Activated CD8-positive, alpha-beta memory T cell treated with anti-CD3 and anti-CD28 coated beads, Interleukin-2, amount 50 U/mL, for 1 hour (primary cell): ENCODE data around the gene TCERG1L.
"Not testable (repeated sequence)": the region's sequence is repeated elsewhere in the genome, so short reads cannot be mapped to it uniquely, and the experiment has no call there.

Experiments used
- DNase-seq: peaks from one replicate; pipeline ENCODE4 v3.0.0-alpha.2; 2020; ENCODE audit errors: extremely low read depth

The TCERG1L gene

DNA sequence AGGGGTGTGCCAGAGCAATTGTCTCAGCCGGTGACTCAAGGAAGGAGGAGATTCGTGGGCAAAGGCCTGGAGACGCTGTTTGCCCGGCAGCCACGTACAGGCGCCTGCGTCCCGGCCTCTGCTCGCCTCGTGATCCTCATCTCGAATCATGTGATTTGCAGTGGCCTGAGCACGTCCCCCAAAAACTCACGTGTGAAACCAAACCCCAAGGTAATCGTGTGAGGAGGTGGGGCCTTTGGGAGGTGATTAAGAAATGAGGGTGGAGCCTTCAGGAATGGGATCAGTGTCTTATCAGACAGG, 226.8 kb downstream of the TCERG1L start:
- DNase-seq = no peak

DNA sequence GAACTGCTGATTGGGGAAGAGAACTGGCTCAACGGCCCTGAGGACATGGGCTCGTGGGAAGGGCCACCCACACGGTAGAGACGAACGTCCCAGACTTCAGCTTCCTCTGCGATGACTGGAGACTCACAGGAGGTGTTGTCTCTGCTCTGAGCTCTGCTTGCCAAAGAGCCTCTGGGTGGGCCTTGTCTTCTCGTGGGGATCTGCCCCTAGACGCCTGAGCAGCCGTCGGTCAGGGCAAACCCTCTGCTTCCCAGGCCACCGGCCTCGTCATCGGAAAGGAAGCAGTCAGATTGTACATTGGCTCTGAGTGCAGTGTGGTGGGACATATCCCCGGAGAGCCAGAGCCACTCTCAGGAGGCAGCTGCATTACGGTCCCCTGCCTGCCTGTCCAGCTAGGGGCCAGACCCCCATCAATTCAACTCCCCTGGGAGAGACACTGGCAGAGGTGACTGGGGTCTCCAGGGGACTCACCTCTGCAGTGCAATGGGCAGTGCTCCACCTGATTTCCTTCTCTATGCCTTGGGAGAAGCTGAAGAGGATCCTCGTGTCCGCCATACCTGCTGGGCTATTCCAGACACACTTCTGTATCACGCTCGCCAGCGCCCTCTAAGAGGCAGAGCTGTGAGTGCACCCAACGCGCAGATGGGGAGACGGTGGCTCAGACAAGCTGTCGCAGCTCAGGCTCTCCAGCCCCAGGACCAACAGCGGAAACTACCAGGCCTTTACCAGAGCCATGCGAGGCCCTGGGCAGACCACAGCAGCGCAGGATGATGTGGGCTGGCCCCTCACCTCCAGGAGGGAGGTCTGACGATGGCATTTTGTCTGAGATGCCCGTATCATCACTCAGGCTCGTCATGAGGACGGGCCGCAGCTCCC, 227.4 kb downstream of the TCERG1L start:
- DNase-seq = no peak

DNA sequence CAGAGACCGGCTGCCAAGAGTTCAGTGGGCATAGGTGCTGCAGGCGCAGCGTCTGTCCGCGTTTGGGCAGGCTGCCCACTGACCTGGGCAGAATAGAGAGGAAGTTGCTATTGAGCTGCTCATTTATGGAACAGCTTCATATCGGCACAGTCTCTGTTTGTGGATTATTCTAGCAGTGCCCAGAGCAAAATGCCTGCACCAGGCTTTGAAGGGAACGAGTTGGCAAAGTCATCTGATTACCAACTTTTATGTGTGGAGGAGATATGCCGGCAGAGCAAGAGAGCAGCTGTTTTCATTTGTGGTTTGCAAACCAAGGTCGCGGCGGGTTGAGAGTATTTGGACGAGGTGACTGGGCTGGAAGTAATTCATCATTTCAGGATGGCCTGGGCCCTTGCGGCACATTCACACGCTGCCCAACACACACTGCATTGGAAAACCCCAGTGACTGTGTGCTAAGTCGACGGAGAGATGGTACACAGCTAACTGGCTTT, 228.5 kb downstream of the TCERG1L start:
- no peak for DNase-seq

DNA sequence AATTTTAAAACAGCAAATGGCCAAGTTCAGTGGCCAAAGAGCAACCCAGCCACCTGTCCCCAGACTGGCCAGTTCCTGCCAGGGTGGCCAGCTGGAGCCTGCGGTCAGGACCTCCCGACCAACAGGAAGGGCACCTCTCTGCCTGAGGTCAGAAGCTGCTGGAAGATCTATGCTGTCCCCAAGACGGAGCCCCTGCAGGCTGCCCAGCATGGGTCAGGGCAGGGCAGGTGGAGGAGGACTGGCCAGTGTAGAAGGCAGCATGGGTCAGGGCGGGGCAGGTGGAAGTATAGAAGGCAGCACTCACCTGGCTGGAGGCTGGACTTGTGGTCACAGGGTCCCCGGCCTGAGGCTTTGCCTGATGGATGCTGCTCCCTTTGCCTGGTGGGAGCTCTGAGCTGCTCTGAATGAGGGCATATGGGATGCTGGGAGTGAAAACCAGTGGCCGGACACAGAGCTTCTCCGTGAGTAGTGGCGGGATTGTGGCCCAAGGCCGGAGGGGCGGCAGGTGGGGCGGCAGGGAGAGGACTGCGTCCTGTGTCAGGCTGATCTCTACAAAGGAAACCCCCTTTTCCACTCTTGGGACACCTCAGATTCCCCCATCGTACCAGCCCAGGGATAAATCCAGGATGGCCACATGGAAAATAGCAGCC, 229.2 kb downstream of the TCERG1L start:
- DNase-seq = no peak

DNA sequence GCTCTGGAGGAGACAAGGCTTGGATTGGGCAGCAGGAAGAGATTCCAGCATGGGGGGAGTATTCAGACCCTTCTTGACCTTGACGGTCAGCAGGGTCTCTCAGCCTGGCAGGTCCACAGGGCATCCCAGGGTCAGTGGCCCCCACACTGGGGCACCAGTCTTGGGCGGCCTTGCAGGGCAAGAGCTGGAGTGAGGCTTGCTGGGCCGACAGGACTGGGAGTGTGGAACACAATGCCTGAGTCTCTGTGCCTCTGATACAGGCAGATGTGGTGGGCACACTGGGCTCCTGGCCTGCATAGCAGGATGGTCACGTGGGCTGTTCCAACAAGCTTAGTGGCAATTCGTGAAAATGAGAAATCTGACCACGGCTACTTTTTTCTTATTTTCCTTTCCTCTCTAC, 229.7 kb downstream of the TCERG1L start:
- no peak for DNase-seq

DNA sequence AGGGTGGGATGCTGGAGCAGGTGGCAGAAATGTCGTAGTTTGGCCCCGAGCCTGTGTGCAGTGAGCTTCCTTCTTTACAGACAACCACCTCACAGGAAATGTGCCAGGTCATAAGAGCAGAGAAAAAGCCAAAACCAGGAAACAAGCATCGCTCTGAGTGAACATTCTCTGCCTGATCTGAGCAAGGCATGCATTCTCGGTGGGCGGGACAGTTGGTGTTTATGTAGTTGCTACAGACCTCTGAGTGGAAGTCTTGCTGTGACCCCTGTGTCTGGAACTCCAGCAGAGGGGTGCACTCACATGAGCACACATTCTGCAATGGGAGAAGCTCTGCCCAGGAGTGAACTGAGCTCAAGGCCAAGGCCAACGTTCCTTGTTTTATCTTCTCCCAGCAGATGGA, 230.1 kb downstream of the TCERG1L start:
- DNase-seq = no peak

DNA sequence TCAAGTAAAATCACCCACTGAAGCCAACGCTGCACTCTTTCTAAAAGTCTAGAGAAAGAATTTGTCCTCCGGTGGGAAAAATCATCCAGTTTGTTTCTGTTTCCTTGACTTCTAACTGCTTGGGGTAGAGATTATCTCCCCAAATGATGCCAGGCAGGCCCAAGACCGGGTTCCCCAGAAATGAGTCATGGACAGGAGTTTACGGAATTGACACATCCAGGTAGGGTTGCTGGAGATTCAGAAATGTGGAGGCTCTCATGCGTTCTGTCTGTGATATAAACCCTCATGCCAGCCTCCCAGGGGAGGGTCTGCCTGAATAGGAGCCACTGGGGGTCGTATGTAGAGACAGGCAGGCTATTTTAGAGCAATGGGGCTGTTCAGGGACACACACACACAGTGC, 230.9 kb downstream of the TCERG1L start:
- no peak for DNase-seq

DNA sequence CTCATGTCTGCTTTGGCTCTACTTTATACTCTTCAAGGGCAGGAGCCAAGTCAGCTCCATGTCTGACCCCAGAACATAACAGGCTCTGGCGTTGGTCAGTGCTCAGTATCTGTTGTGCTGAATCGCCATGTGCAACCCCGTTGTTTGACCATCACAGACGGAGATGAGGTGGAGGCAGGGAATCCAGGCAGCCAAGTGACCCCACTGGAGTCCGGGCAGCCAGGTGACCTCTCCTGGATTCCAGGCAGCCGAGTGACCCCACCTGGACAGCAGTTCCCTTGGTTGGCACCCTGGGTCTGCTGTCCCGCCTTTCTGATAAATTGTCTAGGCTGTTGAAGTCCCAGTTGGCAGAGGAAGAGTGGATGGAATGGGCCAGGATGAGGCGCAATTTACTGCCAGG, 232.2 kb downstream of the TCERG1L start:
- DNase-seq = no peak

DNA sequence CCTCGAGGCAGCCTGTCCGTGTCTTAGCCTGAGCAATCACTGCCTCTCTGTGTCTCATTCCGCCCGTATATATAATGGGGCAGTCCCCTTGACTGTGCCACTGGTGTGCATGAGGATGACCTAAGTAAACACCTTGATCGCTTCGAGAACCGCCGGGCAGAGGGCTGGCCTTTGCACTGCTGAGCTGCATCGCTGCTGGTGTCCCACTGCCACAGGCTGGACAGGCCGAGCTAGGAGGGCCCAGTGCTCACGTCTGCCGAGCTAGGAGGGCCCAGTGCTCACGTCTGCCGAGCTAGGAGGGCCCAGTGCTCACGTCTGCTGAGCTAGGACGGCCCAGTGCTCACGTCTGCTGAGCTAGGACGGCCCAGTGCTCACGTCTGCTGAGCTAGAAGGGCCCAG, 232.6 kb downstream of the TCERG1L start:
- not testable (repeated sequence) for DNase-seq

DNA sequence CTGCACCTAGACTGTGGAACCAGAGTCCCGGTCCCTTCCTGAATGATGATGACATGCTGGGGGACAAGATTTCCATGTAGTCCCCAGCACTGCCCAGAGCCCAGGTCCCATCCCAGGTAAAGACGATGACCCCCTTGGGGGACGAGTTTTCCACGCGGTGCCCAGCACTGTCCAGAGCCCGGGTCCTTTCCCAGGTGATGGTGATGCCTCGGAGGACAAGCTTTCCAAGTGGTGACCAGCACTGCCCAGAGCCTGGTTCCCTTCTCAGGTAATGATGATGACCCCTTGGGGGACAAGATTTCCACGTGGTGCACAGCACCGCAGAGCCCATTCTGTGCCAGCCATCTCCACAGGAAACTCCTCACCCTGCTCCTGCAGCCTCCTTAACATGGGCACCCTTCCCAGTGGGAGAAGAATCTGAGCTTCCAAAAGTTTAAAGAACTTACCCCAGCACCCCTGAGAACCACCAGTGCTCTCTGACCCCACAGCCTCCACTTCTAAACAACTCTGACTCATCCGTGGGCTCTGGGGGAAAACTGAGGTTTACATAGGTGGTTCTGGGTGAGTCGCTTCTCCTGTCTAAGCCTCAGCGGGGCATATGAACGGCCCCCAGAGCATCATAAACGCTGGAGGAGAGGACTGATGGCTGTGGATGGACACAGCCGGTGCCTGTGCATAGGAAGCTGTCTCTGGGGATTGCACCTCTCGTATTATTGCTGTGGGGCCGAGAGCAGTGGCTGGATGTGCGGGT, 233.2 kb downstream of the TCERG1L start:
- DNase-seq = no peak

DNA sequence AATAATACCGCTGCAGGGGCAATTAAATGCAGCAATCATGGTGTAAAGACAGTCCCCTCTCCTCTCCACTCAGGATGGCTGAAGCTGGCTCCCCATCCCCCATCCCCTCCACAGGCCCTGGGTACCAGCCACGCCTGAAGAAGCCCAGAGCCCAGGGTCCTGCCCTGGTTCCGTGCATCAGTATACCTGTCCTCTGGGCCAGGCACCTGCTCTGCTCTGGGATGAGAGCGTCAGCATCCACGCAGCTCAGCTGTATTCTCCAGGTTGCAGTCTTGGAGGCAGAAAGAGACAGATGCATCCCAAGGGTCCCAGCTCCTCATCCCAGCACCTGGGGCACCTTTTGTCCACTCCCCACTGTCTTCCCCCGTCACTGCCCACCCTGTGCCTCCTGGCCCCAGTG, 233.8 kb downstream of the TCERG1L start:
- no peak for DNase-seq

DNA sequence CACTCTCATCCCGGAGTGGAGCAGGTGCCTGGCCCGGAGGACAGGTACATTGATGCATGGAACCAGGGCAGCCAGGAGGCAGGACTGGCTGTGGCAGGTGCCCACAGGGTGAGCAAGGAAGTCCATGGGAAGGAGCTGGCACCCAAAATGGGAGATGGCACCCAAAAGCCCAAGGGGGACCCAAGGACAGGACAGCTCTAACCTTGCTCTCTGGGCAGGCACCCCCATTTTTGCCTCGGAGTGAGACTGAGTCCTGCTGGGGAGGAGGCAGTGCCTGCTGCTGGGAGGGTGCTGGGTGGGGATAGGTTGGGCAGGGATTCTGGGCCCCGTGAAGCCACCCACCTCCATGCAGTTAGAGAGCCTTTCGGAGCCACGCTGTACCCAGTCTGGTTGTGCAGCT, 234.5 kb downstream of the TCERG1L start:
- DNase-seq = no peak

DNA sequence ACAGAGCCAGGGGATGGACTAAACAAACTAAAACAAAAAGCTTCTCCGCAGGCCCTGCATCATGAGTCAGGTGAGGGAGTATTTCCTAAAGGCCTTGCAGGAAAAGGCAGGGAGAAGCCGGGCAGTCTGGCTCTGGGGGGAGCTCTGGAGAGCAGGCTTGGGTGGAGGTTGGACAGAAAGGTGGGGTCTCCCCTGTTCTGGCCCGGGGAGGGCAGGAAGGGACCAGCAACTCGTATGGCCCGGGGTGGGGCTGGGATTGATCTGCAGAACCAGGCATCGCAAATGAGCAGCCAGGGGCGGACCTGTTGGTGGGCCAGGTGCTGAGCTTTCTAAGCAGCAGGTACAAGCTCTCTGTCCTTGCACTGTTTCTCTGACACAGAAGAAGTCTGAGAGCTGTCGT, 235.2 kb downstream of the TCERG1L start:
- DNase-seq = no peak

DNA sequence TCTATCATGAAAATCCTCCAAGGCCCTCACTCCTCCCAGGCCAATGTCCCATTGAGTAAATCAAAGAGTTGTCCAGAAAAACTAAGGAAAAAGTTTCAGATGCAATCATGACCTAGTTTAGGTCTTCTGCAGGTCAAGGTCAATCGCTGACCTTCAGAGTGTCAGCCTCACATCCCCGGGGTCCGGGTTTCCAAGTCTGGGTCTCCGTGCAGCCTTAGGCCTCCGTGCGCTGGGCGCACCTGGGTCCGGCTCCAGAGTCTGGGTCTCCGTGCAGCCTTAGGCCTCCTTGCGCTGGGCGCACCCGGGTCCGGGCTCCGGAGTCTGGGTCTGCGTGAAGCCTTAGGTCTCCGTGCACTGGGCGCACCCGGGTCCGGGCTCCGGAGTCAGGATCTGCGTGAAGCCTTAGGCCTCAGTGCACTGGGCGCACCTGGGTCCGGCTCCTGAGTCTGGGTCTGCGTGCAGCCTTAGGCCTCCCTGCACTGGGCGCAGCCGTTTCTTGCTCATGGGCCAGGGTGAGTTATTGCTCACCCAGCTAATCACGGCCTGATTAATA, 236.2 kb downstream of the TCERG1L start:
- no peak for DNase-seq

DNA sequence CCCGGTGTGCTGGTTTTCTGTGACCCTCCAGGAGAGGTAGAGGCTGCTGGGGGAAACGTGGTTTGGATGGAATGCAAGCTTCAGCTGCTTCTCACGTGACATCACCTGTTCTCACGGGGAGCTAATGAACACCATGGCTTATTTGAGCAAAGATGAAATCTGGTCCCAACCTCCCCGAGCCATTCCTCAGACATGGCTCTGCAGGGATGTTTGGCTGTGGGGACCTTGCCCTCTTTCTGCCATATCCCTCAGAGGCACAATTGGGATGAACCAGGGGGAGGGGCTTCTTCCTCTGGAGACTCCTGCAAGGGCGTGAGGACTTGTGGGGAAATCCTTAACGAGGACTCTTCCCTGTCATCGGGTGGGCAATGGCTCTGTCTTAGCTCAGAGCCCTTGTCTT, 236.8 kb downstream of the TCERG1L start:
- no peak for DNase-seq

DNA sequence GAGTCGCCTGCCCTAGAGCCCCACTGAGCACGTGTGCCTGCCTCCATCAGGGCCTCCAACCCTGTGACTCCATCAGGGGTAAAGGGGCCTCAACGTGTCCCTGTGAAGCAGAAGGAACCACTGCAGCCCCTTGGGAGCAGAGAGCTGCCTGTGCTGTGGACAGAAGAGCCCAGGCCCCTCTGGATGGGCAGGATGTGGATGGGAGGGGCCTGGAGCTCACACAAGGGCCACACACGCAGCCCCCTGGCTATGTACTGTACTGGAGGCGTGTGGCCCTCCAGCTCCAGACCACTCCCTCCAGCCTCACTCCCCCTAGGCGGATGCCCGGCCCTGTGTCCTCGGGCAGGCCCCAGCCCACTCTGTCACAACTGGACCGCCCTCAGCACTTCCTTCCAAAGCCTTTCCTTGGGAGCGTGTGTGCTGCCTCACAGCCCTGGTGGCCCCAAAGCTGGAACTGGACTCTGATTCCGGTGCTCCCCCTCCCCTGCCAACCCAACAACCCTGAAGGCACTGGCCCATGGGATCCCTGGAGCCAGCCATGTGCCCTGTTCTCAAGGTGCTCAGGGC, 238.0 kb downstream of the TCERG1L start:
- no peak for DNase-seq

DNA sequence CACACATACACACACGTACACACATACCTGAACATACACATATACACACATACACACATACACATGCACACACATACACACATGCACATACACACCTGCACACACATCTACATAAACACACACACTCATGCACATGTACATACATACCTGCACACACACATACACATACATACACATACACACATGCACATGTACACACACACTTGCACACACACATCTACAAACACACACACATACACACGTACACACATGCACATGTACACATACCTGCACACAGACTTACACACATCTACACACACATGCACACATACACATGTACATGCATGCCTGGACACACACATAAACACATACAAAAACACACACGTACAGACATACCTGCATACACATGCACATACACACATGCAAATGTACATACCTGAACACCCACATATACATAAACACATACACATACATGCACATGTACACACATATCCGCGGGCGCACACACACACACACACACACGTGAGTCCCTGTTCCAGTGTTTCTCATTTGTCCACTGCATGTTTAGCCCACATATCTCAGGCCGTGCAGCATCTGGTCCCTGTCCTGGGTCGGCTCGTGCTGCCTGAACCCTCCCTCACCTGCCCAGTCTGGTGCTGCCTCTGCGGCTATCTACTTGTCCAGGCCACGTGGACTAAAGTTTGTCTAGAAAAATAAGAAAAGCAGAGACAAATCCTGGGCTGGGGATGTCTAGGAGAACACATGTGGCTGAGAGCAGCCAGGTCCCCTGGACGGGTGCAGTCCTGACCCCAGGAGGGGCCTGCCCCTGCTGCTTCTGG, 238.7 kb downstream of the TCERG1L start:
- no peak for DNase-seq

DNA sequence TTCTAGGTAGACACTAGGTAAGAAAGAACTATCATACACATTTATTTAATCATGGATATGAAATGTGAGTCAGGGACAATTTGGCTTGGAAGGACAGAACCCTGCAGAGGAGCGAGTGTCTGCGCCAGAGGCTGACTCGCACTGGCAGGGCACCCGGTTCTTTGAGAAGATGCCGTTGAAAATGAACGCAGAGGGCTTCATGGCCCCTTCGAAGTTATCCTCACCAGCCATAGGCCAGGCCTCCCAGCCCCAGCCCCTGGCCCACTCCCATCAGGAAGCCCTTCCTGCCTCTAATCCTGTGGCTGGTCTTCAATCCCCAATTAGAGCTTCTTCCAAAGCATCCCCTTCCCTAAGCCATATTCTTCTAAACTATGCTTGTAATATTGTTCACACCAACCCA, 239.8 kb downstream of the TCERG1L start:
- DNase-seq = no peak

DNA sequence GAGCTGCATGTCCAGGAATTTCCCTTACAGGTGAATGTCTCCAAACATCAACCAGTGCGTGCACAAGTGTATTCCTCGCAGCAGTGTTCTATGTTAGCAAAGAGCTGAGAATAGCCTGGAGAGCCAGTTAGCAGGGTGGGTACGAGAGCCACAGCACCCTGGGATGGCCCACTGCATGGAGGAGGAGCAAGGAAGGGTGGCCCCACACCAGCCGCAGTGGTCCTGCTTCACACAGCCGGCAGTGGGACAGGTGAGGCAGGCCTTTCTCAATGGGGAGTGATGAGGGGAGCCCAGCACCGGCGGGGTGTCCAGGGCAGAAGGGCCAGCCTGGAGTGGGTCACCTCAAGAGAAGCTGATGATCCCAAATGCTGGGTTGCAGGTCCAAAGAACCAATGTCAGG, 240.7 kb downstream of the TCERG1L start:
- no peak for DNase-seq

DNA sequence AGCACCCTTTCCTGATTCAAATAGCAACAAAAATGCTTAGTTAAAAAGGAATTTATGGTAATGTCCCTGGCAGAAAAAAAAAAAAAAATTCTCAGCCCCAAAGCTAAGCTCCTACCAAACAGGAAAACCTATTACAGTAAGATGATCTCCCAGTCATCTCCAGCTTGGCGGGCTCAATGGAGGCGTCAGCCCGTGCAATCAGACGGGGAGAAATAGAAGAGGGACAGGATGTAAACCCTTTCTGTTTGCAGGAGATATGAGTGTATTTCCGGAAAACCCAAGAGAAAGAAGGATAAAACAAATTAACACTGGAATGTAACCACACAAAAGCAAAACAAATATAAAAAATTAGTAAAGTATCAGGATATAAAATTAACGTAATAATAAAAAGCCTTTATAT, 242.8 kb downstream of the TCERG1L start:
- DNase-seq = no peak

DNA sequence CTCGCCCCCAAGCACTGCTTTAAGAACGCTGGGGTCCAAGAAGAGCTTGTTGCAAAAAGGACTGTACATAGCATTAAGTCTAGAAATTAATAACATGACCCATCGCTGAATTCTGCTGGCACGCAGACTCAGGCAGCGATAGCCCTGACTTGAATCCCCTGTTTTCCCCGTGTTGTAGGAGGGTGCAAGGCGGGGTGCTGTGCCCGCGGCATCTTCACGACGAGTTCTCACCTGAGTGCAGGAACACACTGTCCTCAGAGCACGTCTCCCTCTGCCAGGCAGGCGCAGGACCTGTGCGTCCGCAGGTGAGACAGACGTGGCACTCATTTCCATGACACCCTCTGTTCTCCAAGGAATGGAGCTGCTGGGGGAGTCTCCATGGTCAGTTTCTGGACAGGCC, 243.2 kb downstream of the TCERG1L start:
- DNase-seq = no peak
